SK-N-SH treated with all-trans-retinoic acid at 6 μM for 48 hours (cell line): Measurements from ENCODE around the gene GBP4.

ENCODE experiments used
- ATAC-seq: fragments of 200-7000 bp; cut with Tn5 transposase; 3 replicates; pipeline ENCODE4 v1.9.1; 2020; ENCODE audit warnings: mild to moderate bottlenecking, moderate library complexity
- ARNTL ChIP-seq: fragments of 450-650 bp; formaldehyde crosslinking; IDR thresholded peaks from 2 replicates; pipeline ENCODE4 v1.5.0; 2020; ENCODE audit warnings: low read depth, mild to moderate bottlenecking, moderate library complexity, borderline replicate concordance
- BACH2 ChIP-seq: fragments of 250-450 bp; sonication (Bioruptor Pico); IDR thresholded peaks from 2 replicates; pipeline ENCODE4 v1.9.0; 2021; ENCODE audit warnings: mild to moderate bottlenecking, borderline replicate concordance
- ESRRG ChIP-seq: fragments of 250-450 bp; sonication (Bioruptor Pico); IDR thresholded peaks from 2 replicates; pipeline ENCODE4 v1.6.1; 2021; ENCODE audit warnings: mild to moderate bottlenecking
- ISL1 ChIP-seq: fragments of 250-450 bp; sonication (Bioruptor Pico); IDR thresholded peaks from 2 replicates; pipeline ENCODE4 v2.1.2; 2022; ENCODE audit warnings: mild to moderate bottlenecking, moderate library complexity
- SNAI2 ChIP-seq: fragments of 250-450 bp; sonication (Bioruptor Pico); IDR thresholded peaks from 2 replicates; pipeline ENCODE4 v1.5.0; 2020; ENCODE audit warnings: mild to moderate bottlenecking, moderate library complexity
- ZFP3 ChIP-seq: fragments of 250-450 bp; sonication (Bioruptor Pico); IDR thresholded peaks from 2 replicates; pipeline ENCODE4 v1.5.0; 2020; ENCODE audit warnings: mild to moderate bottlenecking, moderate library complexity
- ZNF70 ChIP-seq: fragments of 450-650 bp; formaldehyde crosslinking; IDR thresholded peaks from 2 replicates; pipeline ENCODE4 v1.5.0; 2020; ENCODE audit warnings: mild to moderate bottlenecking, moderate library complexity
- ZNF8 ChIP-seq: fragments of 450-650 bp; formaldehyde crosslinking; IDR thresholded peaks from 2 replicates; pipeline ENCODE4 v1.5.0; 2020; ENCODE audit warnings: mild to moderate bottlenecking, moderate library complexity
- TF ChIP-seq, protein P1 (sequence below): fragments of 250-450 bp; sonication (Bioruptor Pico); IDR thresholded peaks from 2 replicates; pipeline ENCODE4 v1.5.0; 2020; ENCODE audit warnings: mild to moderate bottlenecking, moderate library complexity
- TF ChIP-seq, protein P2 (sequence below): fragments of 250-450 bp; sonication (Bioruptor Pico); IDR thresholded peaks from 2 replicates; pipeline ENCODE4 v1.8.0; 2021; ENCODE audit warnings: low read depth, mild to moderate bottlenecking, moderate library complexity, borderline replicate concordance
- TF ChIP-seq, protein P3 (sequence below): fragments of 250-450 bp; sonication (Bioruptor Pico); IDR thresholded peaks from 2 replicates; pipeline ENCODE4 v1.5.1; 2020; ENCODE audit warnings: low read depth, mild to moderate bottlenecking, moderate library complexity
- TF ChIP-seq, protein P4 (sequence below): fragments of 250-450 bp; sonication (Bioruptor Pico); IDR thresholded peaks from 2 replicates; pipeline ENCODE4 v1.5.1; 2021; ENCODE audit warnings: mild to moderate bottlenecking, moderate library complexity

Gene GBP4

DNA sequence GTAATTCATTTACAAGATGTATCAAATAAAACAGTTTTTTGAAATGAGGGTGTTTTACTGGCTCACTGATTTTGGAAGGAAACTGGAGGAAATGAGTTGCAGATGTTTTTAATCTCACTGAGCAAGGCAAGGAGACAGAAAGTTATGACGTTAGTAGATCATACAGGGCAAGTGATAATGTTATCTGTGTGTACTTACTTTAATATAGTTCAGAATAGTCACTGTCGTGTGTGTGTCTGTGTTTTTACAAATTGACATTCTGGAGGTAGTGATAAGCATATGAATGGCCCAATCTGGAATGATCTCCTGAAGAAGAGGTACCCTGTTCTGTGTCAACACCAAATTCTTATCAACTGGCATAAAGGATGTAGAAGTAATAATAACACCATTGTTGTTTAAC lies 1.9 kb upstream of the GBP4 start (continued):
- TF ChIP-seq, protein P1, sequence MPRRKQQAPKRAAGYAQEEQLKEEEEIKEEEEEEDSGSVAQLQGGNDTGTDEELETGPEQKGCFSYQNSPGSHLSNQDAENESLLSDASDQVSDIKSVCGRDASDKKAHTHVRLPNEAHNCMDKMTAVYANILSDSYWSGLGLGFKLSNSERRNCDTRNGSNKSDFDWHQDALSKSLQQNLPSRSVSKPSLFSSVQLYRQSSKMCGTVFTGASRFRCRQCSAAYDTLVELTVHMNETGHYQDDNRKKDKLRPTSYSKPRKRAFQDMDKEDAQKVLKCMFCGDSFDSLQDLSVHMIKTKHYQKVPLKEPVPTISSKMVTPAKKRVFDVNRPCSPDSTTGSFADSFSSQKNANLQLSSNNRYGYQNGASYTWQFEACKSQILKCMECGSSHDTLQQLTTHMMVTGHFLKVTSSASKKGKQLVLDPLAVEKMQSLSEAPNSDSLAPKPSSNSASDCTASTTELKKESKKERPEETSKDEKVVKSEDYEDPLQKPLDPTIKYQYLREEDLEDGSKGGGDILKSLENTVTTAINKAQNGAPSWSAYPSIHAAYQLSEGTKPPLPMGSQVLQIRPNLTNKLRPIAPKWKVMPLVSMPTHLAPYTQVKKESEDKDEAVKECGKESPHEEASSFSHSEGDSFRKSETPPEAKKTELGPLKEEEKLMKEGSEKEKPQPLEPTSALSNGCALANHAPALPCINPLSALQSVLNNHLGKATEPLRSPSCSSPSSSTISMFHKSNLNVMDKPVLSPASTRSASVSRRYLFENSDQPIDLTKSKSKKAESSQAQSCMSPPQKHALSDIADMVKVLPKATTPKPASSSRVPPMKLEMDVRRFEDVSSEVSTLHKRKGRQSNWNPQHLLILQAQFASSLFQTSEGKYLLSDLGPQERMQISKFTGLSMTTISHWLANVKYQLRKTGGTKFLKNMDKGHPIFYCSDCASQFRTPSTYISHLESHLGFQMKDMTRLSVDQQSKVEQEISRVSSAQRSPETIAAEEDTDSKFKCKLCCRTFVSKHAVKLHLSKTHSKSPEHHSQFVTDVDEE (CRISPR knock-in tag): peak; percentile 98
- TF ChIP-seq SNAI2 (CRISPR knock-in tag) (peak; percentile 93), BACH2 (CRISPR knock-in tag) (no peak)

DNA sequence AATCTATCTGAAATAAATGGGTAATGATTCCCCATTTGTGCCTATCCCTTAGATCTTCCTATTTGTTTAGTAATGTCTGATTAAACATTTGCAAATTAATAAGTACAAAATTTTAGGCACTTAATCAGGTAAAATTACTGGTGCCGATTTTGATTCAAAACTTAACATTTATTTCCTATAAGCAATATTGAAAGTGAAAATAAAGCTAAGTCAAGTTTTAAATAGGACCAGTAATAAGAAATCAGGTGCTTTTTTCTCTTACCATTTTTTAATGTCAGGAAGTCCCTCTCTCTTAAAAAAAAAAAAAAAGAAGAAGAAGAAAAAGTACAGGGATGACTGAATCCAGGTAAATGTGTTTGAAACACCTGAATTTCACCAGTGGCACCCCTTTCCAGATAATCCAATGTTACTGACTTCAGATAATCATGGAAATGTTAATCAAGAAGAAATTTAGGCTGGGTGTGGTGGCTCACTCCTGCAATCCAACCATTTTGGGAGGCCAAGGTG lies 836 bp upstream of the GBP4 start:
- TF ChIP-seq ZNF8 (no peak), ESRRG (CRISPR knock-in tag) (no peak)
- TF ChIP-seq, protein P2, sequence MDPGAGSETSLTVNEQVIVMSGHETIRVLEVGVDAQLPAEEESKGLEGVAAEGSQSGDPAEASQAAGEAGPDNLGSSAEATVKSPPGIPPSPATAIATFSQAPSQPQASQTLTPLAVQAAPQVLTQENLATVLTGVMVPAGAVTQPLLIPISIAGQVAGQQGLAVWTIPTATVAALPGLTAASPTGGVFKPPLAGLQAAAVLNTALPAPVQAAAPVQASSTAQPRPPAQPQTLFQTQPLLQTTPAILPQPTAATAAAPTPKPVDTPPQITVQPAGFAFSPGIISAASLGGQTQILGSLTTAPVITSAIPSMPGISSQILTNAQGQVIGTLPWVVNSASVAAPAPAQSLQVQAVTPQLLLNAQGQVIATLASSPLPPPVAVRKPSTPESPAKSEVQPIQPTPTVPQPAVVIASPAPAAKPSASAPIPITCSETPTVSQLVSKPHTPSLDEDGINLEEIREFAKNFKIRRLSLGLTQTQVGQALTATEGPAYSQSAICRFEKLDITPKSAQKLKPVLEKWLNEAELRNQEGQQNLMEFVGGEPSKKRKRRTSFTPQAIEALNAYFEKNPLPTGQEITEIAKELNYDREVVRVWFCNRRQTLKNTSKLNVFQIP: no peak
- TF ChIP-seq, protein P3, sequence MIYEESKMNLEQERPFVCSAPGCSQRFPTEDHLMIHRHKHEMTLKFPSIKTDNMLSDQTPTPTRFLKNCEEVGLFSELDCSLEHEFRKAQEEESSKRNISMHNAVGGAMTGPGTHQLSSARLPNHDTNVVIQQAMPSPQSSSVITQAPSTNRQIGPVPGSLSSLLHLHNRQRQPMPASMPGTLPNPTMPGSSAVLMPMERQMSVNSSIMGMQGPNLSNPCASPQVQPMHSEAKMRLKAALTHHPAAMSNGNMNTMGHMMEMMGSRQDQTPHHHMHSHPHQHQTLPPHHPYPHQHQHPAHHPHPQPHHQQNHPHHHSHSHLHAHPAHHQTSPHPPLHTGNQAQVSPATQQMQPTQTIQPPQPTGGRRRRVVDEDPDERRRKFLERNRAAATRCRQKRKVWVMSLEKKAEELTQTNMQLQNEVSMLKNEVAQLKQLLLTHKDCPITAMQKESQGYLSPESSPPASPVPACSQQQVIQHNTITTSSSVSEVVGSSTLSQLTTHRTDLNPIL (CRISPR knock-in tag): no peak

DNA sequence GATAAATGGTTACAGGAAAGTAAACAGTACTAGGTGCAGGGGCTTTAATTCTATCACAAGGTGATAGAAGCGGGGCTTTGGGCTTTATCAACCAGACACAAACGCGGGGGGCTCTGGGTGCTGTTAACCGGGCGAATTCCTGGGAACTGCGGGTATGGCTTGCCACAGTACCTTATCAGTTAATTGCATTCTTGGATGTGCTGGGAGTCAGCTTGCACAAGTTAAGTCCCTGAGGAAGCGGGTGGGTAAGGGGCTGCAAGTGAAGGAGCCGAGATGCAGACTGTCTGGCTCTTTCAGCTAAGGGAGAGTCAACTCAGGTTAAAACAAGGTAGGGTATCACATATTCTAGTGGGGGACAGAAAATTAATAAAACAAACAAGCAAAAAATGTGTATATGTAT lies 661 bp downstream of the GBP4 start:
- TF ChIP-seq, protein P1 (CRISPR knock-in tag): no peak
- no peak for TF ChIP-seq ARNTL
- TF ChIP-seq ISL1: 0 out of 2 replicates have a peak, but pooled peaks have one; percentile 14
- ATAC-seq: no peak

More for the DNA sequence above, 836 bp upstream of the GBP4 start:
- no peak for ATAC-seq

DNA sequence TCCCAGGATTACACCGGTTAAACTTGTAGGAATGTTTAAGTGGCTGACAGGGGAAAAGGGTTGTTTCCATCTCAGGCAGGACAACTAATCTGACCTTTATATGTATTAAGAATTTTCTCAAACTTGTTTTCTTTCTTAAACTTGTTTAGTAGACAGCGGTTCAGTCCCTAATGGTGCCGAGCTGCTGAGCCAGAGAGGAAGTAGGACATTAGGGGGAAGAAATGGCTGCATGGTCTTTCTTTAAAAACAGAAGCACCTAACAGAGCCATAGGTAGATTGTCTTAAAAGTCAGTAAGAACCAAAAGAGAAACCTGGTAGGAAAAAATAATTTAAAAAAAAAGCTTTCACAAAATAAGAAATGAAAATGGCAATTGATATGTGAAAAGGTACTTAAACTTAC lies 3.3 kb downstream of the GBP4 start:
- no peak for ATAC-seq
- TF ChIP-seq ZNF70 (CRISPR knock-in tag): no peak
- TF ChIP-seq, protein P1 (CRISPR knock-in tag): no peak
- TF ChIP-seq ZFP3 (CRISPR knock-in tag): no peak
- TF ChIP-seq ESRRG (CRISPR knock-in tag): no peak
- no peak for TF ChIP-seq ARNTL
- TF ChIP-seq, protein P4, sequence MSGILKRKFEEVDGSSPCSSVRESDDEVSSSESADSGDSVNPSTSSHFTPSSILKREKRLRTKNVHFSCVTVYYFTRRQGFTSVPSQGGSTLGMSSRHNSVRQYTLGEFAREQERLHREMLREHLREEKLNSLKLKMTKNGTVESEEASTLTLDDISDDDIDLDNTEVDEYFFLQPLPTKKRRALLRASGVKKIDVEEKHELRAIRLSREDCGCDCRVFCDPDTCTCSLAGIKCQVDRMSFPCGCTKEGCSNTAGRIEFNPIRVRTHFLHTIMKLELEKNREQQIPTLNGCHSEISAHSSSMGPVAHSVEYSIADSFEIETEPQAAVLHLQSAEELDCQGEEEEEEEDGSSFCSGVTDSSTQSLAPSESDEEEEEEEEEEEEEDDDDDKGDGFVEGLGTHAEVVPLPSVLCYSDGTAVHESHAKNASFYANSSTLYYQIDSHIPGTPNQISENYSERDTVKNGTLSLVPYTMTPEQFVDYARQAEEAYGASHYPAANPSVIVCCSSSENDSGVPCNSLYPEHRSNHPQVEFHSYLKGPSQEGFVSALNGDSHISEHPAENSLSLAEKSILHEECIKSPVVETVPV: no peak
